Transverse colon (tissue), 4 donors: ENCODE data around the gene FCMR. TPM values are rescaled to one million over a fixed set of nuclear protein-coding genes. Genes with fewer than 3 reads are reported as not detected.

Experiments
- DNase-seq: peaks from one replicate; pipeline ENCODE4 v3.0.0-alpha.2; 2019
- H3K27ac ChIP-seq, 4 donors: fragments of 200-600 bp; sonication (generic); 2 replicates each; pipeline ENCODE4 v1.5.1; 2016 to 2018; ENCODE audit warnings: inconsistent platforms in 4 of 4
- H3K27me3 ChIP-seq: fragments of 200-600 bp; sonication (generic); 2 replicates; pipeline ENCODE4 v1.5.1; 2017; ENCODE audit warnings: inconsistent platforms
- H3K36me3 ChIP-seq, 4 donors: fragments of 200-600 bp; sonication (generic); 2 replicates each; pipeline ENCODE4 v1.5.1; 2017 to 2019; ENCODE audit warnings: inconsistent platforms in 4 of 4
- H3K4me1 ChIP-seq, 4 donors: fragments of 200-600 bp; sonication (generic); 2 replicates each; pipeline ENCODE4 v1.5.1; 2017 to 2020; ENCODE audit warnings: inconsistent platforms in 4 of 4
- H3K4me3 ChIP-seq, 4 donors: fragments of 200-600 bp; sonication (generic); 1 replicate in 1 of 4; 2 replicates in 3 of 4; pipeline versions ENCODE4 v1.5.1 to v1.6.1; 2017 to 2019; ENCODE audit warnings: inconsistent platforms in 4 of 4
- H3K9me3 ChIP-seq, 2 donors: fragments of 200-600 bp; sonication (generic); 2 replicates each; pipeline ENCODE4 v1.5.1; 2017 to 2019; ENCODE audit warnings: inconsistent platforms in 2 of 2
- EP300 ChIP-seq: sonication (generic); formaldehyde crosslinking; IDR thresholded peaks from one replicate; pipeline ENCODE4 v1.6.1; 2017; ENCODE audit warnings: antibody characterized with exemption, low read depth
- POLR2A ChIP-seq: fragments of 450-650 bp; IDR thresholded peaks from one replicate; pipeline ENCODE4 v1.6.1; 2016; ENCODE audit warnings: antibody characterized with exemption, mild to moderate bottlenecking, moderate library complexity
- POLR2AphosphoS5 ChIP-seq, 3 donors: sonication (generic); formaldehyde crosslinking; IDR thresholded peaks; one replicate each; pipeline ENCODE4 v1.6.1; 2016; ENCODE audit warnings: antibody characterized with exemption in 3 of 3
- WGBS, 2 donors: methylation state at CpG; one replicate each; pipeline ENCODE4 v1.1.5; 2018; ENCODE audit warnings: low coverage in 1 of 2; 5-methylcytosine and 5-hydroxymethylcytosine counted together
- in situ Hi-C, 4 donors: fragments of 200-750 bp; cut with MboI; loops; one replicate each; pipeline versions ENCODE4 v1.15.0 to v1.15.1; 2017; ENCODE audit warnings: low sequenced_read_pairs in 3 of 4, low pct_ligation_motif_present in 1 of 4, low pct_unique_long_range_greater_than_20kb in 1 of 4
- intact Hi-C: fragments of 100-400 bp; cut with DNase I; formaldehyde crosslinking; loops from one replicate; pipeline ENCODE4 v1.15.1; 2023; ENCODE audit warnings: low total_unique reads
- total RNA-seq, 4 donors: library from RNA; depleted of rRNA; stranded (reverse); fragments of >200 nt; gene quantifications; one replicate each; pipeline ENCODE4 v1.1.0, GENCODE V29; 2016
- TF ChIP-seq, protein P1 (sequence below), 5 experiments: fragments of 200-600 bp in 3 of 5; fragments of 450-650 bp in 2 of 5; sonication (generic) in 3 of 5; IDR thresholded peaks; 1 replicate in 2 of 5; 2 replicates in 3 of 5; pipeline ENCODE4 v1.5.1; 2016 to 2017; ENCODE audit warnings: antibody characterized with exemption in 5 of 5, inconsistent platforms in 3 of 5, mild to moderate bottlenecking in 2 of 5, moderate library complexity in 1 of 5

Gene FCMR
- total RNA-seq, 4 donors from 2014 or later: 1.00 to 51.6 (median 15.9) TPM

DNA sequence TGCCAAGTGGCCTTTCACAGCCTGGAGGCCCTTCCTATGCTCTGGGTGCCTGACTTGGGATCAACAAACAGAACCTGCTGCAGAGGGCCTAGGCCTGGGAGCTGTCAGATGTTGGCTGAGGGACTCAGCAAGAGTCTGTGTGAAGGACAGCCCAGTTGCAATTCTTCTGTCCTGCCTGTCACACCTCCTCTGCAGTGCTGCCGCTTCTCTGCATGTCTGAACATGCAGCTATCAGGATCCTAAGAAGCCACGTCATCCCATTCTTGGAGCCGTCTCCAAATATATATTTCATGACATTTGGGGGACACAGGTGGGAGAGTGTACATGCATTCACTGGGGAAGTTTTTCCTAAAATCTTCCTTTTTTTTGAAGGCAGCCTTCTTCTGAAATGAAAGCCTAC lies 39.9 kb upstream of the FCMR start:
- WGBS, 2 donors: 78 to 94% methylated on average over 3 of the region's 3 CpGs
- TF ChIP-seq EP300 (no peak), POLR2A (no peak), POLR2AphosphoS5 (IDR thresholded peaks at IDR 0.05) (no peak)
- TF ChIP-seq, protein P1, sequence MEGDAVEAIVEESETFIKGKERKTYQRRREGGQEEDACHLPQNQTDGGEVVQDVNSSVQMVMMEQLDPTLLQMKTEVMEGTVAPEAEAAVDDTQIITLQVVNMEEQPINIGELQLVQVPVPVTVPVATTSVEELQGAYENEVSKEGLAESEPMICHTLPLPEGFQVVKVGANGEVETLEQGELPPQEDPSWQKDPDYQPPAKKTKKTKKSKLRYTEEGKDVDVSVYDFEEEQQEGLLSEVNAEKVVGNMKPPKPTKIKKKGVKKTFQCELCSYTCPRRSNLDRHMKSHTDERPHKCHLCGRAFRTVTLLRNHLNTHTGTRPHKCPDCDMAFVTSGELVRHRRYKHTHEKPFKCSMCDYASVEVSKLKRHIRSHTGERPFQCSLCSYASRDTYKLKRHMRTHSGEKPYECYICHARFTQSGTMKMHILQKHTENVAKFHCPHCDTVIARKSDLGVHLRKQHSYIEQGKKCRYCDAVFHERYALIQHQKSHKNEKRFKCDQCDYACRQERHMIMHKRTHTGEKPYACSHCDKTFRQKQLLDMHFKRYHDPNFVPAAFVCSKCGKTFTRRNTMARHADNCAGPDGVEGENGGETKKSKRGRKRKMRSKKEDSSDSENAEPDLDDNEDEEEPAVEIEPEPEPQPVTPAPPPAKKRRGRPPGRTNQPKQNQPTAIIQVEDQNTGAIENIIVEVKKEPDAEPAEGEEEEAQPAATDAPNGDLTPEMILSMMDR (IDR thresholded peaks at IDR 0.05): no peak
- Histone ChIP-seq H3K9me3 (no peaks in the 10 kb centered on the region), H3K4me1 (peaks cover 0 to 23% (median 14%) of the 10 kb centered on the region in 4 donors), H3K36me3 (no peaks in the 10 kb centered on the region), H3K4me3 (no peak overlapping the region), H3K27ac (no peak overlapping the region), H3K27me3 (no peaks in the 10 kb centered on the region)
- intact Hi-C loops: no loop called here
- in situ Hi-C loops: no loop called here
- DNase-seq: no peak

DNA sequence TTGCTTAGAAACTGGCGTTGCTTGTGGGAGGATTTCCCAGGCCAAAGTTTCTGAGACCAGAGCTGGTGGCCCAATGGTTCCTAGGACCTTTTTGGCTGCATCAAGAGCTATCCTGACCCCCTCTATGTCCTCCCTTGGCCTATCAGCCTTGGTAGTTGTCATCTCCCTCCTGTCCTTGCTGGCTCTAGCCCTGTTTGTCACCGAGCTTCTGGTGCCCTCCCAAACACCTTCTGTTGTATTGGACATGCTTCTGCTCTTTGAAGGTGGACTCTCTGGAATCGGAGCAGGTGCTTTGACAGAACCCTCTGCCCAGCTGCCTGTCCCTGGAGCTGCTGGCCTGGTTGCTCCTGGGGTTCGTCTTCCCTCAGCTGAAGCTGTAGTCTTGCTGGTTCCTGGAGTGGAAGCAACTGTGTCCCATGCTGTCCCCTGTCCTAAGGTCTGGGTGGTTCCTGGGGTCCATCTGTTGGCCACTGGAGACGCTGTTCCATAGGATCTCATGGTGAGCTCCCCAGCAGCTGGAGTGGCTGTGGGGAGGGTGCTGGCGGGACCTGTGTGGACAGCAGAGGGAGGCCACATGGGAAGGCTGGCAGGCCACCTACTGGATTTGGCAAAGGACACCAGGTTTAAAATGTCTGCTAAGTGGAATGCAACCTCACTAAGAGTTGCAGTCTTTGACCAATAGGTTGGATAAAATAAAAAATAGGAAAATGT lies 39.1 kb upstream of the FCMR start:
- TF ChIP-seq, protein P1 (IDR thresholded peaks at IDR 0.05): no peak
- TF ChIP-seq POLR2AphosphoS5 (IDR thresholded peaks at IDR 0.05): no peak
- 95% methylated on average over 6 of the region's 6 CpGs; no CpG with 5 or more reads in 1 of the 2 donors for WGBS, 2 donors
- H3K36me3 ChIP-seq: no peaks in the 10 kb centered on the region
- no peak overlapping the region for H3K27ac ChIP-seq
- in situ Hi-C loops (no loop called here), intact Hi-C loops (no loop called here)
- no peak overlapping the region for H3K4me3 ChIP-seq
- no peaks in the 10 kb centered on the region for H3K9me3 ChIP-seq
- no peaks in the 10 kb centered on the region for H3K27me3 ChIP-seq
- no peak for DNase-seq
- H3K4me1 ChIP-seq: peaks cover 3 to 29% (median 20%) of the 10 kb centered on the region in 4 donors

DNA sequence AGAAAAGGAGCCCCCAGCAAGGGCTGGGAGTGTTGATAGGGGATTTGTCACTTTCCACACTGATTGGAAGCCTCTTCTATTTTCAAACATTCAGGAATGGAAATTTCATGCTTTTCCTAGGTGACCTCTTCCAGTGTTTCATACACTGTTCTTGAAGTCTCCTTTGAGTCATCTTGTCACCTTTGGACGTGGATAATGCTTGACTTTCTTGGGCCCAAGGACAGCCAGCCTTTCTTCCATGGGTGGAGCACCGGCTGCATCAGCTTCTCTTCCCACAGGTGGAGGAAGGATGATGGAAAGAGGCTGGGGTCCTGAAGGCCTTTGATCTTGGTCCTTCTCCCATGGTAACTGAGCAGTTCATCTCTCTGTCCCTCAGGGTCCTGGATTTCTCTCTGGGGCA lies 36.4 kb upstream of the FCMR start:
- 78% methylated on average over 2 of the region's 2 CpGs; no CpG with 5 or more reads in 1 of the 2 donors for WGBS, 2 donors
- Histone ChIP-seq H3K27me3 (no peaks in the 10 kb centered on the region), H3K36me3 (no peaks in the 10 kb centered on the region), H3K27ac (no peak overlapping the region), H3K4me3 (no peak overlapping the region), H3K9me3 (no peaks in the 10 kb centered on the region), H3K4me1 (peaks cover 7 to 44% (median 33%) of the 10 kb centered on the region in 4 donors)
- no peak for DNase-seq
- in situ Hi-C loops (no loop called here), intact Hi-C loops (no loop called here)
- TF ChIP-seq EP300 (no peak), POLR2A (no peak), POLR2AphosphoS5 (IDR thresholded peaks at IDR 0.05) (no peak)
- TF ChIP-seq, protein P1 (IDR thresholded peaks at IDR 0.05): no peak

DNA sequence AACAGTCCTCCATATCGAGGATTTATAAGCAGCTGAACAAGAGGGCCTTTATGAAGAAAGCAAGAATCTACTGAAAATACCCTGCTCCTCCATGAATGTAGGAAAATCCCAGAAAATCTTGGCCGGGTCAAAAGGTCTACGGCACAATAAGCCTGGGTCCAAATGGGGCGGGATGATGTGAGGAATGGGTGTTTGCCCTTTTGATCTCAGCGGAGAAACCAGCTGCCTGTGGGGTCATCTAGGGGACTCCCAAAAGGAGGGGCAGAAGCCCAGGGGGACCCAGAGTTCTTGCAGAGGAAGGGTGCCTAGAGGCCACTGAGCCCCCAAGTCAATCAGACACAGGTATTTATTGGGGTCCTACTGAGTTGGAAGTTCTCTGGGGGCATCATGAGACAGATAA lies 35.9 kb upstream of the FCMR start:
- peaks cover 7 to 44% (median 36%) of the 10 kb centered on the region in 4 donors for H3K4me1 ChIP-seq

More for the DNA sequence above, 35.9 kb upstream of the FCMR start:
- H3K4me3 ChIP-seq: no peak overlapping the region
- in situ Hi-C loops: no loop called here
- intact Hi-C loops: no loop called here
- no peaks in the 10 kb centered on the region for H3K9me3 ChIP-seq
- no peaks in the 10 kb centered on the region for H3K27me3 ChIP-seq
- no peaks in the 10 kb centered on the region for H3K36me3 ChIP-seq
- DNase-seq: no peak
- no peak overlapping the region for H3K27ac ChIP-seq
- TF ChIP-seq EP300 (no peak), POLR2A (no peak), POLR2AphosphoS5 (IDR thresholded peaks at IDR 0.05) (no peak)
- TF ChIP-seq, protein P1 (IDR thresholded peaks at IDR 0.05): no peak
- WGBS, 2 donors: 78% methylated on average over 5 of the region's 5 CpGs; no CpG with 5 or more reads in 1 of the 2 donors
